T-cell (primary cell): ENCODE results near the gene MAPKBP1. TPM values are rescaled to one million over a fixed set of nuclear protein-coding genes. Genes with fewer than 3 reads are reported as not detected.

ENCODE experiments used
- ATAC-seq, 4 experiments: fragments of 200-7000 bp in 3 of 4; fragments of 150-1000 bp in 1 of 4; cut with Tn5 transposase; replicated peaks in 1 of 4; 1 replicate in 3 of 4; 2 replicates in 1 of 4; pipeline ENCODE4 v1.10.0; 2021; ENCODE audit warnings: moderate library complexity in 3 of 4, mild to moderate bottlenecking in 2 of 4, moderate number of reproducible peaks in 1 of 4
- CTCF ChIA-PET, 2 donors: fragments of 300-600 bp; sonication (Branson Sonifier 250); formaldehyde crosslinking; loops; one replicate each; lab custom pipeline; 2022; ENCODE audit warnings: antibody characterized with exemption in 2 of 2; lab: Charles Lee
- POLR2A ChIA-PET, 2 donors: fragments of 300-600 bp; sonication (Branson Sonifier 250); formaldehyde crosslinking; loops; one replicate each; lab custom pipeline; 2022; ENCODE audit warnings: antibody characterized with exemption in 2 of 2; lab: Charles Lee
- DNase-seq, 35 experiments: peaks; one replicate each; pipeline versions ENCODE4 v3.0.0 to v3.0.0-alpha.2; 2013 to 2023
- H3K27ac ChIP-seq: one replicate; pipeline ENCODE4 v1.5.1; 2013; ENCODE audit warnings: low read length
- H3K27me3 ChIP-seq, 2 experiments: replicated peaks in 1 of 2; 1 replicate in 1 of 2; 2 replicates in 1 of 2; pipeline versions ENCODE4 v1.6.1 to v1.7.0; 2013; ENCODE audit warnings: low read length in 1 of 2, mixed read lengths in 1 of 2; ENCODE audit not compliant: control insufficient read depth in 2 of 2, insufficient read depth in 2 of 2; ENCODE audit errors: extremely low read depth in 1 of 2
- H3K36me3 ChIP-seq, 2 donors: 1 replicate in 1 of 2; 2 replicates in 1 of 2; pipeline versions ENCODE4 v1.6.1 to v1.7.0; 2013; ENCODE audit warnings: low read length in 1 of 2; ENCODE audit not compliant: control insufficient read depth in 2 of 2, insufficient read depth in 1 of 2; ENCODE audit errors: extremely low read depth in 1 of 2
- H3K4me1 ChIP-seq, 2 experiments: 1 replicate in 1 of 2; 2 replicates in 1 of 2; pipeline versions ENCODE4 v1.6.1 to v1.7.0; 2013; ENCODE audit warnings: low read length in 2 of 2, mixed read lengths in 1 of 2; ENCODE audit not compliant: insufficient read depth in 2 of 2, control insufficient read depth in 1 of 2; ENCODE audit errors: extremely low read depth in 1 of 2
- H3K4me3 ChIP-seq, 2 donors: 1 replicate in 1 of 2; 2 replicates in 1 of 2; pipeline versions ENCODE4 v1.5.1 to v1.7.0; 2013; ENCODE audit warnings: mild to moderate bottlenecking in 2 of 2, low read length in 1 of 2, moderate library complexity in 1 of 2; ENCODE audit not compliant: control insufficient read depth in 1 of 2; ENCODE audit errors: extremely low read depth in 1 of 2
- H3K9me3 ChIP-seq: 2 replicates; pipeline ENCODE4 v1.7.0; 2013
- H3K27ac Mint-ChIP-seq, 2 donors: one replicate each; pipeline ENCODE4 v1.8.0; 2020 to 2021; ENCODE audit warnings: mild to moderate bottlenecking in 2 of 2, mixed read lengths in 2 of 2
- H3K27me3 Mint-ChIP-seq, 2 donors: one replicate each; pipeline ENCODE4 v1.8.0; 2021 to 2022; ENCODE audit warnings: mixed read lengths in 2 of 2
- H3K36me3 Mint-ChIP-seq: one replicate; pipeline ENCODE4 v1.8.0; 2021; ENCODE audit warnings: mixed read lengths
- H3K4me1 Mint-ChIP-seq, 3 donors: one replicate each; pipeline ENCODE4 v1.8.0; 2020 to 2022; ENCODE audit warnings: mixed read lengths in 3 of 3, mild to moderate bottlenecking in 1 of 3
- H3K4me3 Mint-ChIP-seq, 3 donors: one replicate each; pipeline ENCODE4 v1.8.0; 2020 to 2022; ENCODE audit warnings: mild to moderate bottlenecking in 3 of 3, mixed read lengths in 3 of 3, moderate library complexity in 3 of 3
- H3K9me3 Mint-ChIP-seq, 3 donors: one replicate each; pipeline ENCODE4 v1.8.0; 2020 to 2022; ENCODE audit warnings: mixed read lengths in 3 of 3
- WGBS: methylation state at CpG from one replicate; pipeline ENCODE4 v1.1.5; 2013; ENCODE audit warnings: missing lambda C conversion rate; ENCODE audit not compliant: insufficient coverage; 5-methylcytosine and 5-hydroxymethylcytosine counted together
- total RNA-seq, 35 experiments: library from RNA in 6 of 35; stranded (reverse) in 6 of 35; fragments of 120-200 nt in 1 of 35; gene quantifications; one replicate each; pipeline versions ENCODE4 v1.2.1 to v1.2.4 and lab custom pipeline; 2013 to 2026

The MAPKBP1 gene
- total RNA-seq, 5 donors from 2014 or later (not counting 1 experiment from before 2014, with no cell fraction given) = 37.0 to 44.8 (median 38.2) TPM

GRCh38 chr15:41836073-41836472, 61.8 kb downstream of the MAPKBP1 start:
- no peaks in the 10 kb centered on the region for H3K9me3 ChIP-seq
- no peak overlapping the region for H3K27ac ChIP-seq
- ATAC-seq (no peak), DNase-seq (no peak)
- H3K36me3 ChIP-seq = peaks cover 10 to 51% of the 10 kb centered on the region in 2 donors
- Mint-ChIP-seq H3K4me3 (no peak overlapping the region), H3K27ac (no peak overlapping the region), H3K9me3 (no peaks in the 10 kb centered on the region), H3K36me3 (peaks cover 14% of the 10 kb centered on the region), H3K27me3 (no peaks in the 10 kb centered on the region), H3K4me1 (peaks cover 35 to 42% (median 37%) of the 10 kb centered on the region in 3 donors)
- POLR2A ChIA-PET = no interaction called here
- H3K4me3 ChIP-seq = no peak overlapping the region
- H3K4me1 ChIP-seq = peaks cover 13 to 40% of the 10 kb centered on the region in 2 experiments
- no peaks in the 10 kb centered on the region for H3K27me3 ChIP-seq
- CTCF ChIA-PET = no interaction called here
- WGBS = 64% methylated on average over 5 of the region's 6 CpGs

- peaks cover 7 to 32% of the 10 kb centered on the region in 2 experiments for H3K4me1 ChIP-seq
- H3K27ac ChIP-seq = no peak overlapping the region
- H3K27me3 ChIP-seq = no peaks in the 10 kb centered on the region
- peaks cover 10 to 56% of the 10 kb centered on the region in 2 donors for H3K36me3 ChIP-seq
- Mint-ChIP-seq H3K4me3 (no peak overlapping the region), H3K36me3 (peaks cover 11% of the 10 kb centered on the region), H3K27me3 (no peaks in the 10 kb centered on the region), H3K4me1 (peaks cover 27 to 34% (median 29%) of the 10 kb centered on the region in 3 donors), H3K9me3 (no peaks in the 10 kb centered on the region), H3K27ac (no peak overlapping the region)
- ChIA-PET CTCF (no interaction called here), POLR2A (interaction anchor here in 1 of 2 donors (0.7 kb wide), 1 partner anchor 210 kb away, joined by 4 read pairs; no protein-coding TSS in a partner anchor)
- DNase-seq = no peak
- no peak for ATAC-seq
- no peaks in the 10 kb centered on the region for H3K9me3 ChIP-seq
- WGBS = 98% methylated on average over 19 of the region's 23 CpGs
- H3K4me3 ChIP-seq = no peak overlapping the region
Observed at GRCh38 chr15:41836713-41837454, 62.6 kb downstream of the MAPKBP1 start.

- WGBS = 91% methylated on average over 5 of the region's 6 CpGs
- Histone ChIP-seq H3K4me1 (peaks cover 0 to 19% of the 10 kb centered on the region in 2 experiments), H3K27ac (no peak within 1 kb of the TSS), H3K4me3 (no peak within 1 kb of the TSS), H3K27me3 (no peaks in the 10 kb centered on the region), H3K36me3 (peaks cover 13 to 60% of the 10 kb centered on the region in 2 donors), H3K9me3 (no peaks in the 10 kb centered on the region)
- Mint-ChIP-seq H3K27me3 (no peaks in the 10 kb centered on the region), H3K36me3 (peaks cover 4% of the 10 kb centered on the region), H3K9me3 (no peaks in the 10 kb centered on the region), H3K4me1 (peaks cover 14 to 18% (median 16%) of the 10 kb centered on the region in 3 donors), H3K27ac (no peak within 1 kb of the TSS), H3K4me3 (no peak within 1 kb of the TSS)
- no peak for ATAC-seq
- DNase-seq = no peak
- CTCF ChIA-PET = interaction anchor here in 1 of 2 donors (0.6 kb wide), 1 partner anchor 130 kb away, joined by 3 read pairs; no protein-coding TSS in a partner anchor
- POLR2A ChIA-PET = interaction anchor here in 1 of 2 donors (0.6 kb wide), 1 partner anchor 201 kb away, joined by 4 read pairs; no protein-coding TSS in a partner anchor
Observed at GRCh38 chr15:41838400-41838897, 64.2 kb downstream of the MAPKBP1 start, which contains the start of gene PLA2G4B. TSS of gene PLA2G4B (plus strand) at chr15:41838847. CDS start at chr15:41838914, 67 bp downstream.

GRCh38 chr15:41839781-41840491, 65.7 kb downstream of the MAPKBP1 start:
- H3K4me3 Mint-ChIP-seq = no peak overlapping the region
- WGBS = 83% methylated on average over 4 of the region's 16 CpGs
- H3K4me1 Mint-ChIP-seq = peaks cover 6 to 7% (median 6%) of the 10 kb centered on the region in 3 donors
- POLR2A ChIA-PET = no interaction called here
- CTCF ChIA-PET = no interaction called here
- DNase-seq = no peak
- H3K4me3 ChIP-seq = no peak overlapping the region
- H3K27ac Mint-ChIP-seq = no peak overlapping the region
- no peaks in the 10 kb centered on the region for H3K9me3 ChIP-seq
- H3K4me1 ChIP-seq = peaks cover 0 to 8% of the 10 kb centered on the region in 2 experiments
- H3K27me3 Mint-ChIP-seq = no peaks in the 10 kb centered on the region
- peaks cover 26 to 68% of the 10 kb centered on the region in 2 donors for H3K36me3 ChIP-seq
- no peaks in the 10 kb centered on the region for H3K27me3 ChIP-seq
- ATAC-seq = no peak
- peaks cover 4% of the 10 kb centered on the region for H3K36me3 Mint-ChIP-seq
- H3K27ac ChIP-seq = no peak overlapping the region
- no peaks in the 10 kb centered on the region for H3K9me3 Mint-ChIP-seq

- 97% methylated on average over 14 of the region's 15 CpGs for WGBS
- H3K9me3 Mint-ChIP-seq = no peaks in the 10 kb centered on the region
- H3K9me3 ChIP-seq = no peaks in the 10 kb centered on the region
- no peaks in the 10 kb centered on the region for H3K27me3 ChIP-seq
- H3K36me3 ChIP-seq = peaks cover 30 to 67% of the 10 kb centered on the region in 2 donors
- peaks cover 6% of the 10 kb centered on the region for H3K36me3 Mint-ChIP-seq
- no peaks in the 10 kb centered on the region for H3K27me3 Mint-ChIP-seq
- no peak overlapping the region for H3K27ac ChIP-seq
- no peak overlapping the region for H3K4me3 ChIP-seq
- H3K4me1 ChIP-seq = peaks cover 0 to 4% of the 10 kb centered on the region in 2 experiments
- no peak for DNase-seq
- CTCF ChIA-PET = no interaction called here
- POLR2A ChIA-PET = no interaction called here
- H3K4me1 Mint-ChIP-seq = peaks cover under 1 to 3% (median 3%) of the 10 kb centered on the region in 3 donors
- H3K4me3 Mint-ChIP-seq = no peak overlapping the region
- H3K27ac Mint-ChIP-seq = no peak overlapping the region
- ATAC-seq = no peak
Observed at GRCh38 chr15:41840673-41841072, 66.4 kb downstream of the MAPKBP1 start.

GRCh38 chr15:41841131-41841530, 66.8 kb downstream of the MAPKBP1 start:
- no peak for DNase-seq
- ChIA-PET POLR2A (interaction anchor here in 1 of 2 donors (0.6 kb wide), 1 partner anchor 67 kb away, joined by 3 read pairs; the partner anchor contains the start of gene MAPKBP1), CTCF (no interaction called here)
- Histone ChIP-seq H3K27ac (no peak overlapping the region), H3K36me3 (peaks cover 30 to 67% of the 10 kb centered on the region in 2 donors), H3K4me1 (peaks cover 0 to 4% of the 10 kb centered on the region in 2 experiments), H3K27me3 (no peaks in the 10 kb centered on the region), H3K4me3 (no peak overlapping the region), H3K9me3 (no peaks in the 10 kb centered on the region)
- ATAC-seq = no peak
- peaks cover 0 to 3% (median 3%) of the 10 kb centered on the region in 3 donors for H3K4me1 Mint-ChIP-seq
- no peak overlapping the region for H3K27ac Mint-ChIP-seq
- 100% methylated on average over 3 of the region's 10 CpGs for WGBS
- no peak overlapping the region for H3K4me3 Mint-ChIP-seq
- no peaks in the 10 kb centered on the region for H3K9me3 Mint-ChIP-seq
- H3K36me3 Mint-ChIP-seq = peaks cover 11% of the 10 kb centered on the region
- no peaks in the 10 kb centered on the region for H3K27me3 Mint-ChIP-seq
